ENCODE measurements around the gene TNFRSF8.

Gene TNFRSF8

GRCh38 chr1:12123172-12123571 is 60.1 kb downstream of the TNFRSF8 start:
- no peak overlapping the region for H3K27ac ChIP-seq
- TF ChIP-seq Cebpa-rat (IDR thresholded peaks at IDR 0.05), result no peak
- H3K27me3 ChIP-seq, result no peaks in the 10 kb centered on the region
- 0 out of 22 replicates have a peak overlapping the region, but pooled peaks of 1 of the 11 experiments have one; percentile 1 for H3K9ac ChIP-seq
- H4K20me1 ChIP-seq, result no peaks in the 10 kb centered on the region
- no peak overlapping the region for H3K4me3 ChIP-seq
- peaks cover 0 to 40% (median 8%) of the 10 kb centered on the region in 11 experiments; a peak in 8 of 22 replicates for H3K36me3 ChIP-seq
- H3K9me3 ChIP-seq (replicated peaks in 1 of 11), result no peaks in the 10 kb centered on the region
- peaks cover 18 to 34% (median 32%) of the 10 kb centered on the region in 10 experiments for H3K4me1 ChIP-seq
- no peak overlapping the region for H3K4me2 ChIP-seq

GRCh38 chr1:12124693-12125421 is 61.8 kb downstream of the TNFRSF8 start:
- H3K27me3 ChIP-seq, result no peaks in the 10 kb centered on the region
- H3K4me3 ChIP-seq, result no peak overlapping the region
- H3K9ac ChIP-seq, result peak overlapping the region in 7 of 11 experiments; percentile 10 to 75 (median 44); a peak in 8 of 22 replicates
- no peak for TF ChIP-seq Cebpa-rat (IDR thresholded peaks at IDR 0.05)
- peak overlapping the region; percentile 52 to 93 (median 66); a peak in 20 of 22 replicates for H3K4me2 ChIP-seq
- H4K20me1 ChIP-seq, result no peaks in the 10 kb centered on the region
- peaks cover 0 to 29% (median 0%) of the 10 kb centered on the region in 11 experiments; a peak in 8 of 22 replicates for H3K36me3 ChIP-seq
- peaks cover 18 to 50% (median 37%) of the 10 kb centered on the region in 10 experiments for H3K4me1 ChIP-seq
- peak overlapping the region in 8 of 11 experiments; percentile 24 to 72 (median 58); a peak in 13 of 22 replicates for H3K27ac ChIP-seq
- no peaks in the 10 kb centered on the region for H3K9me3 ChIP-seq (replicated peaks in 1 of 11)

- Histone ChIP-seq H3K27me3 (no peaks in the 10 kb centered on the region), H3K36me3 (peaks cover 0 to 24% (median 0%) of the 10 kb centered on the region in 11 experiments; a peak in 8 of 22 replicates), H3K4me1 (peaks cover 18 to 58% (median 39%) of the 10 kb centered on the region in 10 experiments), H3K9ac (peak overlapping the region; percentile 21 to 75 (median 51); a peak in 16 of 22 replicates), H3K27ac (peak overlapping the region in 9 of 11 experiments; percentile 24 to 72 (median 57); a peak in 18 of 22 replicates), H4K20me1 (no peaks in the 10 kb centered on the region), H3K4me3 (peak overlapping the region in 3 of 10 experiments; percentile 23 to 44 (median 41); a peak in 5 of 20 replicates), H3K4me2 (peak overlapping the region; percentile 52 to 93 (median 66)), H3K9me3 (replicated peaks in 1 of 11) (no peaks in the 10 kb centered on the region)
- TF ChIP-seq Cebpa-rat (IDR thresholded peaks at IDR 0.05), result no peak
These were observed 62.6 kb downstream of the TNFRSF8 start for GRCh38 chr1:12125422-12126355.

DNA sequence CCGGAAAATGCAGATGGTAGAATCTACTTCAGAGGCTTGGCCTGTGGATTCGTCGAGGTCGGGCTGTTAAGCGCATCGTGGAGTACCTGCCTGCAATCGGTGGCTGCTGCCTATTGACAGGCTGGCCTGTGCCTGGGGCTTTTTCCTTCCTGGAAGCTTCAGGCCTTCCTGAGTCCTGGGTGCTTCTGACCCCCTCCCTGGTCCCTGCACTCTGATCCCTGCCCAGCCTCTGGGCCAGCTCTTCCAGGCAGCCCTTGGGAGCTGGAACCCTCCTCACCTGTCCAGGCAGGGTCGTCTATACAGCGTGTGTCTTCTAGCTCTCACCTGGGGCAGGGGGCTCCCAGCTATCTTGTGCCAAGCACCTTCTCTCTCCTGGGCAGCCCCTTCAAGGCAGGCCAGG is 63.7 kb downstream of the TNFRSF8 start:
- Histone ChIP-seq H3K9ac (peak overlapping the region in 9 of 11 experiments; percentile 21 to 75 (median 51); a peak in 11 of 22 replicates), H3K4me3 (peak overlapping the region in 2 of 10 experiments; percentile 23 to 41; a peak in 3 of 20 replicates), H3K4me2 (peak overlapping the region; percentile 52 to 93 (median 66)), H3K9me3 (replicated peaks in 1 of 11) (no peaks in the 10 kb centered on the region), H3K27ac (peak overlapping the region in 8 of 11 experiments; percentile 25 to 72 (median 58); a peak in 13 of 22 replicates), H4K20me1 (no peaks in the 10 kb centered on the region), H3K36me3 (peaks cover 0 to 13% (median 0%) of the 10 kb centered on the region in 11 experiments; a peak in 6 of 22 replicates), H3K27me3 (no peaks in the 10 kb centered on the region), H3K4me1 (peaks cover 20 to 69% (median 47%) of the 10 kb centered on the region in 10 experiments)
- TF ChIP-seq Cebpa-rat (IDR thresholded peaks at IDR 0.05), result no peak

DNA sequence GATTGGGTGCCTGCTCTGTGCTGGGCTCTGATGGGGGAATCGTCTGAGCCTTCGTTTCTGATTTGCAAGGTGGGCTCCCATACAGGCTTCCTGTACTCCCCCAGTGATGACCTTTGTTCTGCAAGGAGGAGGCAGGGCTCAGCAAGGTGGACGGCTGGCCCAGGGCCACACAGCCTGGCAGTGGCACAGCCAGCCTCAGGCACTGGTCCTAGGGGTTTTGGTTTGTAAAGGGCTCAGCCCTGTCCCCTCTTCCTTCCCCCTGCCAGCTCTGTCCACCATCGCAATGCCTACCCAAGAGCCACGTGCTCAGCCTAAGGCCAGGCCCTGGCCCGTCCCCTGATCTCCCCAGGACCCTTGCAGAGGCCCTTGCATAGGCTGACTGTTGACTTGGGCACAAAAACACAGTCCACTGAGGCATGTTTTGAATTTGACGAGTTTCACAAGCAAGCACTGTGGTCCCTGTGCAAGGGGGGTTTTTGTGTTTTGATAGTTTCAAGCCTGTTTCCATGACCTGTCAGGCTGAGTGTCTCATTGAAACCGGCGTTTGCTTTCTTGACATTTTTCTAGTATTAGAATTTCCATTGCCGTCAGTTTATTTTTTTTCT is 64.2 kb downstream of the TNFRSF8 start:
- H3K36me3 ChIP-seq, result peaks cover 0 to 10% (median 0%) of the 10 kb centered on the region in 11 experiments; a peak in 5 of 22 replicates
- H3K4me2 ChIP-seq, result peak overlapping the region in 8 of 11 experiments; percentile 61 to 93 (median 76); a peak in 13 of 22 replicates
- H3K27me3 ChIP-seq, result no peaks in the 10 kb centered on the region
- H3K4me3 ChIP-seq, result peak overlapping the region in 2 of 10 experiments; percentile 23 to 41; a peak in 1 of 20 replicates
- no peaks in the 10 kb centered on the region for H3K9me3 ChIP-seq (replicated peaks in 1 of 11)
- no peak for TF ChIP-seq Cebpa-rat (IDR thresholded peaks at IDR 0.05)
- no peaks in the 10 kb centered on the region for H4K20me1 ChIP-seq
- peaks cover 26 to 74% (median 52%) of the 10 kb centered on the region in 10 experiments for H3K4me1 ChIP-seq
- peak overlapping the region in 7 of 11 experiments; percentile 11 to 75 (median 44); a peak in 5 of 22 replicates for H3K9ac ChIP-seq
- H3K27ac ChIP-seq, result peak overlapping the region in 8 of 11 experiments; percentile 25 to 72 (median 58); a peak in 10 of 22 replicates

DNA sequence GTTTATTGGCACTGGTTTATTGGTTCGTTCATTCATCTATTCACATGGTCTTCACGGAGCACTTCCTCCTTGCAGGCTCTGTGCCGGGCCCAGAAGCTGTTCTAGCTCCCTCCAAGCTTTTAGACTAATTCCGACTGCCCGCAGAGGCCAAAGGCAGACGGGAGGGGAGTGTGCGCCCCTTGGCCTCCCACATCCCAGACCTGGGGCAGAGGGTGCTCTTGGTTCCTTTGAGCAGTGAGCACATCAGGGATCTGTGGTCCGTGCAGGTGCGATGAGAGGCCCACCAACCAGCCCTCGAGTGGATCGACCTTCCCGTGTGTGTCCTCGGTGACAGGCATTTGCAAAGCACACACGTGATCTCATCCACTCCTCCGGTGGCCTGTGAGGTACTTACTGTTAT is 65.0 kb downstream of the TNFRSF8 start:
- no peak for TF ChIP-seq Cebpa-rat (IDR thresholded peaks at IDR 0.05)

DNA sequence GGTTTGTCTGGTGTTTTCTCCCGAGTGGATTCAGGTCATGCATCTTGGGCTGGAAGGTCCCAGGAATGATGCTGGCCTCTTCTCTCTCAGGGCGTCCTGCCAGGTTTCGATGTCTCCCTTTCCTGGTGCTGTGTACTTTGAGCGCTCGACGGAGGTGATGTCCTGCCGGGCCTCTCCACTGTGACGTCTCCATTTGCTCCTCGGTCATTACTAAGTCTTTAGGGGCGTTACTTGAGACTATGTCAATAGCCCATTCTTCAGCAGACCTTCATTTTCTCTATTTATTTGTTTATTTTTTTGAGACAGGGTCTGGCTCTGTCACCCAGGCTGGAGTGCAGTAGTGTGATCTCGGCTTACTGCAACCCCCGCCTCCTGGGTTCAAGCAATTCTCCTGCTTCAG is 66.5 kb downstream of the TNFRSF8 start:
- peaks cover 44 to 96% (median 73%) of the 10 kb centered on the region in 10 experiments for H3K4me1 ChIP-seq

More for the DNA sequence above, 65.0 kb downstream of the TNFRSF8 start:
- H3K4me1 ChIP-seq, result peaks cover 34 to 81% (median 60%) of the 10 kb centered on the region in 10 experiments
- peaks cover 0 to 10% (median 0%) of the 10 kb centered on the region in 11 experiments; a peak in 5 of 22 replicates for H3K36me3 ChIP-seq
- H3K9me3 ChIP-seq (replicated peaks in 1 of 11), result no peaks in the 10 kb centered on the region
- peak overlapping the region in 2 of 11 experiments; percentile 63 to 75; a peak in 2 of 22 replicates for H3K9ac ChIP-seq
- H3K27me3 ChIP-seq, result no peaks in the 10 kb centered on the region
- no peaks in the 10 kb centered on the region for H4K20me1 ChIP-seq
- H3K4me2 ChIP-seq, result peak overlapping the region in 6 of 11 experiments; percentile 5 to 93 (median 56); a peak in 7 of 22 replicates
- H3K4me3 ChIP-seq, result no peak overlapping the region
- peak overlapping the region in 1 of 11 experiments; percentile 58; a peak in 2 of 22 replicates for H3K27ac ChIP-seq

More for the DNA sequence above, 66.5 kb downstream of the TNFRSF8 start:
- H3K27ac ChIP-seq, result no peak overlapping the region
- TF ChIP-seq Cebpa-rat (IDR thresholded peaks at IDR 0.05), result no peak
- peak overlapping the region in 2 of 11 experiments; percentile 67 to 84; a peak in 4 of 22 replicates for H3K4me2 ChIP-seq
- H4K20me1 ChIP-seq, result no peaks in the 10 kb centered on the region
- H3K4me3 ChIP-seq, result no peak overlapping the region
- no peaks in the 10 kb centered on the region for H3K9me3 ChIP-seq (replicated peaks in 1 of 11)
- peak overlapping the region in 2 of 11 experiments; percentile 2 to 51; a peak in 2 of 22 replicates for H3K9ac ChIP-seq
- peaks cover 0 to 10% (median 0%) of the 10 kb centered on the region in 11 experiments; a peak in 5 of 22 replicates for H3K36me3 ChIP-seq
- no peaks in the 10 kb centered on the region for H3K27me3 ChIP-seq

Measured in BLaER1 treated with 17β-estradiol and CSF1 and Interleukin-3, amounts not matched to agents 10 nM and 100 nM (cell line).